ENCODE measurements around the gene RDH5.

The RDH5 gene

GRCh38 chr12:55711786-55712553, 8.2 kb upstream of the RDH5 start:
- DNase-seq (ENCODE audit: low read depth in 3 of 3, low spot score in 1 of 3), result no peak

- no peak for DNase-seq (ENCODE audit: low read depth in 3 of 3, low spot score in 1 of 3)
Observed at GRCh38 chr12:55712700-55713415, 7.3 kb upstream of the RDH5 start.

- DNase-seq (ENCODE audit: low read depth in 3 of 3, low spot score in 1 of 3), result no peak
Observed at GRCh38 chr12:55713721-55714120, 6.5 kb upstream of the RDH5 start.

- no peak for DNase-seq (ENCODE audit: low read depth in 3 of 3, low spot score in 1 of 3)
Observed at GRCh38 chr12:55715169-55715764, 4.9 kb upstream of the RDH5 start.

GRCh38 chr12:55715833-55716581, 4.2 kb upstream of the RDH5 start, which contains the start of gene BLOC1S1:
BLOC1S1 (plus strand) TSS chr12:55716046; CDS start chr12:55716052, 6 bp downstream.
- DNase-seq (ENCODE audit: low read depth in 3 of 3, low spot score in 1 of 3), result peak; percentile 77 to 92 (median 77)

- DNase-seq (ENCODE audit: low read depth in 3 of 3, low spot score in 1 of 3), result no peak
Observed at GRCh38 chr12:55716582-55716957, 3.6 kb upstream of the RDH5 start.

- no peak for DNase-seq (ENCODE audit: low read depth in 3 of 3, low spot score in 1 of 3)
Observed at GRCh38 chr12:55717011-55718007, 2.9 kb upstream of the RDH5 start.

- DNase-seq (ENCODE audit: low read depth in 3 of 3, low spot score in 1 of 3), result no peak
Observed at GRCh38 chr12:55718015-55718414, 2.2 kb upstream of the RDH5 start.

- no peak for DNase-seq (ENCODE audit: low read depth in 3 of 3, low spot score in 1 of 3)
Observed at GRCh38 chr12:55718624-55719275, 1.4 kb upstream of the RDH5 start.

- DNase-seq (ENCODE audit: low read depth in 3 of 3, low spot score in 1 of 3), result no peak
Observed at GRCh38 chr12:55719371-55719770, 822 bp upstream of the RDH5 start.

GRCh38 chr12:55720894-55721444, 776 bp downstream of the RDH5 start:
- DNase-seq (ENCODE audit: low read depth in 3 of 3, low spot score in 1 of 3), result no peak

- DNase-seq (ENCODE audit: low read depth in 3 of 3, low spot score in 1 of 3), result no peak
Observed at GRCh38 chr12:55721601-55722213, 1.5 kb downstream of the RDH5 start.

GRCh38 chr12:55722948-55723347, 2.8 kb downstream of the RDH5 start:
- DNase-seq (ENCODE audit: low read depth in 3 of 3, low spot score in 1 of 3), result no peak

GRCh38 chr12:55723516-55724225, 3.5 kb downstream of the RDH5 start:
- no peak for DNase-seq (ENCODE audit: low read depth in 3 of 3, low spot score in 1 of 3)

GRCh38 chr12:55724226-55724939, 4.2 kb downstream of the RDH5 start:
- DNase-seq (ENCODE audit: low read depth in 3 of 3, low spot score in 1 of 3), result peak in 2 of 3 donors; percentile 35 to 39

GRCh38 chr12:55724940-55725309, 4.7 kb downstream of the RDH5 start:
- no peak for DNase-seq (ENCODE audit: low read depth in 3 of 3, low spot score in 1 of 3)

GRCh38 chr12:55725556-55725955, 5.4 kb downstream of the RDH5 start:
- DNase-seq (ENCODE audit: low read depth in 3 of 3, low spot score in 1 of 3), result no peak

- no peak for DNase-seq (ENCODE audit: low read depth in 3 of 3, low spot score in 1 of 3)
Observed at GRCh38 chr12:55726971-55727370, 6.8 kb downstream of the RDH5 start.
